Hindlimb muscle (tissue), 1 donor: ENCODE data around the gene CSTF1. TPM values are rescaled to one million over a fixed set of nuclear protein-coding genes. Genes with fewer than 3 reads are reported as not detected.

Source experiments
- polyA plus RNA-seq: library from polyadenylated mRNA; unstranded; fragments of 120-200 nt; gene quantifications from one replicate; pipeline ENCODE4 v1.2.1, GENCODE V29; 2013; ENCODE audit not compliant: insufficient read length

CSTF1 gene
- polyA plus RNA-seq, 1 donor = 24.7 TPM

Other genes with a start within 250 kb of the CSTF1 start
- not detected for gene MC3R, start 143.9 kb upstream of the CSTF1 start, polyA plus RNA-seq
- 32.6 TPM for gene FAM210B, start 33.7 kb upstream of the CSTF1 start, polyA plus RNA-seq
- 6.9 TPM for gene AURKA, start 430 bp upstream of the CSTF1 start, polyA plus RNA-seq
- gene CASS4, start 19.6 kb downstream of the CSTF1 start, polyA plus RNA-seq = 6.9 TPM
- gene RTF2, start 76.0 kb downstream of the CSTF1 start, polyA plus RNA-seq = 99.0 TPM
- 0.37 TPM for gene FAM209A, start 132.1 kb downstream of the CSTF1 start, polyA plus RNA-seq
- not detected for gene FAM209B, start 140.6 kb downstream of the CSTF1 start, polyA plus RNA-seq
- 0.31 TPM for gene TFAP2C, start 236.7 kb downstream of the CSTF1 start, polyA plus RNA-seq